GM18502 (cell line): ENCODE measurements around the gene PTPRR.
"Not testable (repeated sequence)": the region's sequence is repeated elsewhere in the genome, so short reads cannot be mapped to it uniquely, and the experiment has no call there.

Experiments used
- ATAC-seq: cut with Tn5 transposase; IDR thresholded peaks from one replicate; pipeline ENCODE4 v1.9.1; 2021; ENCODE audit warnings: mild to moderate bottlenecking; ENCODE audit not compliant: unreplicated experiment, poor library complexity

The PTPRR gene

GRCh38 chr12:70756118-70756517 lies 164.4 kb downstream of the PTPRR start:
- no peak for ATAC-seq

- ATAC-seq: no peak
These were observed 166.2 kb downstream of the PTPRR start for GRCh38 chr12:70754330-70754741.

GRCh38 chr12:70752327-70752726 lies 168.2 kb downstream of the PTPRR start:
- no peak for ATAC-seq

GRCh38 chr12:70749931-70750330 lies 170.6 kb downstream of the PTPRR start:
- ATAC-seq: no peak

GRCh38 chr12:70748809-70749208 lies 171.7 kb downstream of the PTPRR start:
- no peak for ATAC-seq

- no peak for ATAC-seq
These were observed 172.9 kb downstream of the PTPRR start for GRCh38 chr12:70747445-70748260.

GRCh38 chr12:70745048-70745447 lies 175.5 kb downstream of the PTPRR start:
- no peak for ATAC-seq

- no peak for ATAC-seq
These were observed 176.4 kb downstream of the PTPRR start for GRCh38 chr12:70744178-70744577.

GRCh38 chr12:70741256-70741655 lies 179.3 kb downstream of the PTPRR start:
- no peak for ATAC-seq

GRCh38 chr12:70739756-70740155 lies 180.8 kb downstream of the PTPRR start:
- no peak for ATAC-seq

- ATAC-seq: no peak
These were observed 184.0 kb downstream of the PTPRR start for GRCh38 chr12:70736351-70737133.

- ATAC-seq: not testable (repeated sequence)
These were observed 185.3 kb downstream of the PTPRR start for GRCh38 chr12:70735197-70735596.

- ATAC-seq: peak; percentile 96
These were observed 187.2 kb downstream of the PTPRR start for GRCh38 chr12:70733385-70733784.

GRCh38 chr12:70732287-70732686 lies 188.3 kb downstream of the PTPRR start:
- ATAC-seq: no peak

- ATAC-seq: no peak
These were observed 189.8 kb downstream of the PTPRR start for GRCh38 chr12:70730675-70731180.

GRCh38 chr12:70724444-70724843 lies 196.1 kb downstream of the PTPRR start:
- ATAC-seq: peak; percentile 66

- no peak for ATAC-seq
These were observed 197.8 kb downstream of the PTPRR start for GRCh38 chr12:70722584-70723343.

- no peak for ATAC-seq
These were observed 198.7 kb downstream of the PTPRR start for GRCh38 chr12:70721656-70722357.

GRCh38 chr12:70721216-70721615 lies 199.3 kb downstream of the PTPRR start:
- ATAC-seq: no peak
